22Rv1 (cell line): ENCODE results near the gene MPRIP.

Experiments used
- H3K27ac ChIP-seq: fragments of 450-650 bp; 2 replicates; pipeline ENCODE4 v1.5.1; 2017
- CTCF ChIP-seq: fragments of 450-650 bp; IDR thresholded peaks from 2 replicates; pipeline ENCODE4 v1.5.1; 2017; ENCODE audit warnings: mild to moderate bottlenecking
- ZFX ChIP-seq: fragments of 450-650 bp; IDR thresholded peaks from 2 replicates; pipeline ENCODE4 v1.6.1; 2017; ENCODE audit warnings: antibody characterized with exemption, borderline replicate concordance

The MPRIP gene

GRCh38 chr17:17215575-17215974 lies 173.3 kb downstream of the MPRIP start:
- no peak for TF ChIP-seq CTCF
- no peak for TF ChIP-seq ZFX
- H3K27ac ChIP-seq, result no peak overlapping the region

GRCh38 chr17:17216236-17216635 lies 174.0 kb downstream of the MPRIP start:
- TF ChIP-seq ZFX (no peak), CTCF (no peak)
- H3K27ac ChIP-seq, result no peak overlapping the region

- TF ChIP-seq ZFX (no peak), CTCF (peak; percentile 23)
- no peak overlapping the region for H3K27ac ChIP-seq
These were observed 174.5 kb downstream of the MPRIP start for GRCh38 chr17:17216776-17217175.

GRCh38 chr17:17217995-17218394 lies 175.7 kb downstream of the MPRIP start:
- TF ChIP-seq CTCF (no peak), ZFX (no peak)
- no peak overlapping the region for H3K27ac ChIP-seq

- TF ChIP-seq ZFX, result no peak
- no peak for TF ChIP-seq CTCF
- no peak overlapping the region for H3K27ac ChIP-seq
These were observed 178.3 kb downstream of the MPRIP start for GRCh38 chr17:17220529-17220928.

- TF ChIP-seq ZFX (no peak), CTCF (no peak)
- no peak overlapping the region for H3K27ac ChIP-seq
These were observed 179.1 kb downstream of the MPRIP start for GRCh38 chr17:17221329-17221728.

GRCh38 chr17:17223736-17224135 lies 181.5 kb downstream of the MPRIP start:
- TF ChIP-seq ZFX, result no peak
- TF ChIP-seq CTCF, result no peak
- H3K27ac ChIP-seq, result no peak overlapping the region
